HG03280 (cell line): ENCODE results near the gene MPND.

Source experiments
- ATAC-seq: cut with Tn5 transposase; IDR thresholded peaks from one replicate; pipeline ENCODE4 v1.9.1; 2021; ENCODE audit warnings: mild to moderate bottlenecking, moderate library complexity; ENCODE audit not compliant: unreplicated experiment

The MPND gene

GRCh38 chr19:4343370-4344307, at the start of gene MPND:
Gene MPND (plus strand): TSS chr19:4343562. CDS start chr19:4343594, 32 bp downstream.
- ATAC-seq: peak; percentile 60

DNA sequence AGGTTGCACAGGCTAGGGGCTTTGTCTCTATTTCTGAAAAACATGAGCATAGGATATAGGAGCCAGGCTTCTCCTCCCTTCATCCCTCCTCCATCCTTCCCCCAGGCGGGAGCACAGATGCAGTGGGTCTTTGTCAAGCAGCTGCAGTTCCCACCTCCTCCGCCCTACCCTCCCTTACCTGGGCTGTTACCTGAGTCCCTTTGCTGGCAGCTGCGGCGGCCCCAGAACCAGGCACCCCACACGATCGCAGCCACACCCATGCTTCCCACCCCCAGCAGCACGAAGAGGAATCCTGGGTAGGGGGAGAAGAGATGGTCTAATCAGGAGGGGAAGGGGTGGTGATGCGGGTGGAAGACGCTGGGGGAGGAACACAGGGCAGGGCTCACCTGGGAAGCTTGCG, 49.0 kb upstream of the MPND start:
- ATAC-seq: no peak

DNA sequence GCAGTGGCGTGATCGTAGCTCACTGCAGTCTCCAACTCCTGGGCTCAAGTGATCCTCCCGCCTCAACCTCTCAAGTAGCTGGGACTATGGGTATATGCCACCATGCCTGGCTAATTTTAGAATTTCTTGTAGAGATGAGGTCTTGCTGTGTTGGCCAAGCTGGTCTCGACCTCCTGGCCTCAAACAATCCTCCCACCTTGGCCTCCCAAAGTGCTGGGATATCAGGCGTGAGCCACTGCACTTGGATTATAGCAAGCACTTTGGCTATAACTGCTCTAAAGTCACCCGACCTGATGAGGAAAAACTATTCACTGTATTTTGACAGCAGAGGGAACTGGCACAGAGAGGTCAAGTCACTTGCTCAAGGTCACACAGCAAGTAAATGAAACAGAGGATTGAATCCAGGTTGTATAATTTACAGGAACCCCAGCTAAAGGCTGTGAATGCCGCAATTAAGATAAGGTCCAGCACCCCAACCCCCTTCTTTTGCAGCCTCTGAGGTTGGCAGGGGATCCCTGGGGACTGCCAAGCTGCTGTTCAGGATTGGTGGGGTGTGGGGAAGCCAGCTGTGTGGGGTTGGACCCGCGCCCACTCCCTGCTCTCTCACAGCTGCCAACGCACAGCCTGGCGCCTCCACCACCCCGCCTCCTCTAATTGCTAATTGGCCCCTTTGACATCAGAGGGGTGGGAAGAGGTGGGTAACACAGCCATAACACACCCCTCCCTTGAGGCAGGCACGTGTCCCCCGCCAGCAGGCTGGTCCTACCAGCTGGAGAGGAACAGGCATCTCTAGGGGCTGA, 47.2 kb upstream of the MPND start:
- ATAC-seq: no peak

DNA sequence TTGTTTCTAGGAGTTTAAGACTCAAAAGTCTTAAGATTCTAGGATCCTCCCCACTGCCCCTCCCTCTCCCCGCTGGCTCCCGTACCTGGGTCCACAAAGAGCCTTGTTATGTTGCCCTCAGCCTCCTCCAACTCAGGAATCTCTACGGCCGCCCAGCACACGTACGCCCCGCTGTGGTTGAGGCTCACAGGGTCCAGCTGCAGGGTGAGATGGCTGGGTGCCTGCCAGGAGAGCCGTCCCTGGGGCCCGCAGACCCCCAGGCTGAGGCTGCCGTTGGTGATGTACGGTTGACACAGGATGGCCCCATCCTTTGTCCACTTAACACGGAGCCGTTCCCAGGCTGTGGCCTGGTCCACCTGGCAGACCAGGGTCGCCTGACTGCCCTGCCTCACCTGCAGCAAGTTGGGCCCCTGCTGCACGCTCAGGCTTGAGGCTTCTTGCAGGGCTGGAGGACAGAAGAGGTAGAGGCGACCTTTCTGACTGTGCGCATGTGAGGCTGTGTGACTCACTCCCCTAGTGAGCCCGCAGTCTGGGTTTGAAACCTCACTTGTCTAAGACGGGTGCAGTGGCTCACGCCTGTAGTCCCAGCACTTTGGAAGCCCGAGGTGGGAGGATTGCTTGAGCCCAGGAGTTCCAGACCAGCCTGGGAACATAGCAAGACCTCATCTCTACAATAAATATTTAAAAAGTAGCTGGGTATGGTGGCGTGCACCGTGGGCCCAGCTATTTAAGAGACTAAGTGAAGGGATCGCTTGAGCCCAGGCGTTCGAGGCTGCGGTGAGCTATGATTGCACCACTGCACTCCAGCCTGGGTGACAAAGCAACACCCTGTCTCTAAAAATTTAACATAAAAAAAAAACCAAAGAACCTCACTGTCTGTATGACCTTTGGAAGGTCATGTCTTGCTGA, 45.2 kb upstream of the MPND start:
- no peak for ATAC-seq

- ATAC-seq: no peak
Observed at GRCh38 chr19:4298810-4299550, 44.4 kb upstream of the MPND start.

GRCh38 chr19:4300589-4300988, 42.8 kb upstream of the MPND start:
- ATAC-seq: no peak

DNA sequence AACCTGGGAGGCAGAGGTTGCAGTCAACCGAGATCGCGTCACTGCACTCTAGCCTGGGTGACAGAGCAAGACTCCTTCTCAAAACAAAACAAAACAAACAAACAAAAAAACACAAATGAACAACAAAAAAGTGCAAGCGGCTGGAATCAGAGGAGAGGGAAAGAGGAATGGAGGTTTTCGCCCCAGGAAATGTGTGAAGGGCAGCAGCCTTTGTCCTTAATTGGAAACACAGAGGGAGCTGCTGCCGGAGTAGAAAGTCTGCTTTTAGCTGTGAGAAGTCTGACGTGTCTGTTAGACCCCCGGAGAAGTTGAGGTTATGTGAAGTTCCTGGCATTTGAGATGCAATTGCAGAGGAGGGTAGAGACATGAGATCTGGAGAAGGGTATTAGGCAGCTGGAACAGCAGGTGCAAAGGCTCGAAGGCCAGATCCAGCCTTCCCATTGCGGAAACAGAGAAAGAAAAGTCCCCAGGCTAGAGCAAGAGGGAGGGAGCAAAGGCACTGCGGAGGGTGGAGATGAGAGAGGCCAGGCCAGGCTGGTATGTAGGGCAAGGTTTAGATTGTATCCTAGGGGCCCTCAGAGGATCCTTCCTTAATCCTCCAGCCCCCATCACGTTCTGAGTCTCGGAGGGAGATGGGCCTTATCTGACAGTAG, 41.6 kb upstream of the MPND start:
- no peak for ATAC-seq

DNA sequence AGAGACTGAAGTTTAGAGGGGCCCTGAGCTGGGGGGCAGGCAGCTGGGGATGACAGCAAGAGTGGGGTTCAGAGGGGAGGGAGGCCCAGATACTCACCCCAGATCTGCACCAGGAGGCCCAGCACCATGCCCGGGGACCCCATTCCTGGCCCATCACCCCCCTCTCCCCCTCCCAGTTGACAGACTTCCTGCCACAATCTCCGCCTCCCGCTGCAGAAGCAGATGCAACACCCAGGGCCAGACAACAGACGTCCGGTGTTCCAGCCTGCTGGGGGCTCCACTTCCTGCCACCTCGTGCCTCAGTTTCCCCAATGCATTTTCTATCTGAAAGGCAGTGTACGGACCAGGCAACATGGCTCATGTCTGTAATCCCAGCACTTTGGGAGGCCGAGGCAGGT, 41.1 kb upstream of the MPND start, which contains the start of gene TMIGD2:
Gene TMIGD2, minus strand, starts transcription at position 147 of the 398 bp plus-strand sequence. Its CDS starts 4 bp downstream, at position 143.
- ATAC-seq: no peak

GRCh38 chr19:4303819-4304537, 39.4 kb upstream of the MPND start:
- no peak for ATAC-seq

- no peak for ATAC-seq
Observed at GRCh38 chr19:4304538-4305256, 38.7 kb upstream of the MPND start, which contains the start of gene FSD1. Gene FSD1 (plus strand): TSS chr19:4304598. CDS start chr19:4304747, 149 bp downstream.

DNA sequence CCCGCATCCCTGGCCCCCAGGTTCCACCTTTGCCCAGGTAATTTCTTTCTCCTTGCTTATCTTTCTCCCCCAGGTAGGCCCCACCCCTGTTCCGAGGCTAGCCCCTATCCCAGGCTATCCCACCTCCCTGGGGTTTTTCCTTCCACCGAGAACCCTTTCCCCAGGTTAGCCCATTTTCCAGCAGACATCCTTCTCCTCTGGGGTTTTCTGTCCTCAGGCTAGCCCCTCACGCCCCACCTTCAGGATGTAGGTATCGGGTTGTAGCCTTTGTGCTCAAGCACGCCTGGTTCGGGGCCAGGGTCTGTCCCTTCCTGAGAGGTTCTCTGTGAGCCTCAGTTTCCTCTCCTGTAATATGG, 38.1 kb upstream of the MPND start:
- no peak for ATAC-seq

- no peak for ATAC-seq
Observed at GRCh38 chr19:4305659-4306058, 37.7 kb upstream of the MPND start.

GRCh38 chr19:4310247-4311121, 32.9 kb upstream of the MPND start:
- no peak for ATAC-seq

DNA sequence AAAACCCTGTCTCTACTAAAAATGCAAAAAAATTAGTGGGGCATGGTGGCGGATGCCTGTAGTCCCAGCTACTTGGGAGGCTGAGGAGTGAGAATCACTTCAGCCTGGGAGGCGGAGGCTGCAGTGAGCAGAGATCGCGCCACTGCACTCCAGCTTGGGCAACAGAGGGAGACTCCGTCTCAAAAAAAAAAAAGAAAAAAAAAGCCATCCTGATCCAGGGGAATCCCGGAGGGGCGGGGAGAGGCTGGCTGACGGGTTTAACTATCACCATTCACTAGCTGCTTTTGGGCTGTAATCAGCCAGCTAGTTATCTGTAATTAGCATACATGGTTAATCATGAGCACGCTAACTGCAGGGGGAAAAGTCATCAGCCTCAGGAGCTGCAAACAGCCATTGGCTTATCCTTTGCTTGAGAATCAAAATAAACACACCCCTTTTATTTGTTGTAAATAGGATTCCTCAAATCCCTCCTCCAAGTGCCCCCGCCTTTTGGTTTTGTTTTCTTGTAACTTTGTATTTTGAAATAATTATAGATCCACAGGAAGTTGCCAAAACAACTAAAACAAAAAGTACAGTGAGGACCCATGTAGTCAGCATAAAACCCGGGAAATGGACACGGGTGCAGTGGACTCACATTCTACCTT, 29.4 kb upstream of the MPND start:
- ATAC-seq: no peak

DNA sequence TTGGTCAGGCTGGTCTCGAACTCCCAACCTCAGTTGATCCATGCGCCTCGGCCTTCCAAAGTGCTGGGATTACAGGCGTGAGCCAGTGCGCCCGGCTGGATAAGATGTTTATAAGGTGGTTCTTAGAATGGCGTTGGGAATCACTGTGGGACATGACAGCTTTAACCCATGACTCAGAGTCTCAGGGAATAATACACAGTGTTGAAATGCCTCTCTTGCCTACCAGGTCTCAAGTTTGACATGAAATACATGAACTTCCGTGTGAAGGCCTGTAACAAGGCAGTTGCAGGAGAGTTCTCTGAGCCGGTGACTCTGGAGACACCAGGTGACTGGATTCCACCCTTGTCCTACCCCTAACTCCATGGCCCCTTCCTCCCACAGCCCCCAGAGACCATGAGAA, 26.4 kb upstream of the MPND start:
- ATAC-seq: no peak

- no peak for ATAC-seq
Observed at GRCh38 chr19:4318460-4318859, 24.9 kb upstream of the MPND start.
